GM12878 (cell line): ENCODE data around the gene ADAP1.

Experiments used
- ATF3 ChIP-seq: IDR thresholded peaks from 2 replicates; pipeline ENCODE4 v1.6.1; 2011; ENCODE audit warnings: low read depth, mild to moderate bottlenecking, low read length, moderate library complexity, borderline replicate concordance; ENCODE audit errors: extremely low read depth
- ATF7 ChIP-seq: fragments of 450-650 bp; IDR thresholded peaks from 2 replicates; pipeline ENCODE4 v1.6.1; 2016; ENCODE audit warnings: low read depth, mild to moderate bottlenecking
- BHLHE40 ChIP-seq, 2 experiments: fragments of 450-650 bp in 1 of 2; IDR thresholded peaks; 2 replicates each; pipeline ENCODE4 v1.6.1; 2011 to 2017; ENCODE audit warnings: low read depth in 2 of 2, borderline replicate concordance in 1 of 2, improper control_type of control experiment in 1 of 2, low read length in 1 of 2, mild to moderate bottlenecking in 1 of 2
- CTCF ChIP-seq, 3 experiments: IDR thresholded peaks in 2 of 3; conservative IDR thresholded peaks in 1 of 3; 2 replicates each; pipeline ENCODE4 v1.5.1; 2011; ENCODE audit warnings: low read depth in 3 of 3, low read length in 3 of 3, mild to moderate bottlenecking in 3 of 3, control low read depth in 2 of 3, moderate library complexity in 2 of 3, inconsistent platforms in 1 of 3, mixed read lengths in 1 of 3; ENCODE audit not compliant: control insufficient read depth in 2 of 3, insufficient read depth in 1 of 3; ENCODE audit errors: extremely low read depth in 1 of 3
- EZH2 ChIP-seq: IDR thresholded peaks from 2 replicates; pipeline ENCODE4 v1.6.1; 2012; ENCODE audit warnings: low read depth, mild to moderate bottlenecking, control low read depth, inconsistent platforms, low read length, borderline replicate concordance; ENCODE audit not compliant: control insufficient read depth
- FOS ChIP-seq: IDR thresholded peaks from 3 replicates; pipeline ENCODE4 v1.6.1; 2011; ENCODE audit warnings: borderline replicate concordance; ENCODE audit not compliant: insufficient read length; ENCODE audit errors: extremely low read depth
- IKZF2 ChIP-seq, 2 experiments: fragments of 450-650 bp; IDR thresholded peaks; 2 replicates each; pipeline ENCODE4 v1.6.1; 2017; ENCODE audit warnings: mild to moderate bottlenecking in 2 of 2, moderate library complexity in 2 of 2
- JUND ChIP-seq: IDR thresholded peaks from 2 replicates; pipeline ENCODE4 v1.6.1; 2012; ENCODE audit warnings: low read depth, mild to moderate bottlenecking, low read length, improper control_type of control experiment, moderate library complexity
- POLR2AphosphoS5 ChIP-seq: IDR thresholded peaks from 2 replicates; pipeline ENCODE4 v1.6.1; 2011; ENCODE audit warnings: mild to moderate bottlenecking, low read length, inconsistent platforms
- RCOR1 ChIP-seq: conservative IDR thresholded peaks from 2 replicates; pipeline ENCODE4 v1.6.1; 2012; ENCODE audit warnings: low read depth, low read length, improper control_type of control experiment
- SMC3 ChIP-seq: IDR thresholded peaks from 2 replicates; pipeline ENCODE4 v1.6.1; 2011; ENCODE audit warnings: low read length, improper control_type of control experiment, borderline replicate concordance

- TF ChIP-seq JUND, result no peak
- no peak for TF ChIP-seq IKZF2 (IDR thresholded peaks at IDR 0.05)
- TF ChIP-seq ATF3, result no peak
- TF ChIP-seq POLR2AphosphoS5, result no peak
- TF ChIP-seq CTCF (IDR thresholded peaks at IDR 0.05 in 2 of 3, conservative IDR thresholded peaks at IDR 0.05 in 1 of 3; ENCODE audit: control insufficient read depth in 2 of 3, extremely low read depth in 1 of 3, insufficient read depth in 1 of 3, low read depth in 3 of 3, low read length in 3 of 3), result no peak
- TF ChIP-seq RCOR1, result no peak
- no peak for TF ChIP-seq SMC3
- no peak for TF ChIP-seq EZH2
- no peak for TF ChIP-seq ATF7
- no peak for TF ChIP-seq FOS
- TF ChIP-seq BHLHE40 (IDR thresholded peaks at IDR 0.05; ENCODE audit: borderline replicate concordance in 1 of 2, low read depth in 2 of 2, low read length in 1 of 2), result no peak
Observed at GRCh38 chr7:920351-921070, 34.0 kb downstream of the ADAP1 start.
